Measurements from ENCODE around the gene KLRK1. TPM values are rescaled to one million over a fixed set of nuclear protein-coding genes. Genes with fewer than 3 reads are reported as not detected.

KLRK1 gene
- total and polyA plus RNA-seq, 2 of the 4 experiments (the other 2 are of a cell fraction): not detected

DNA sequence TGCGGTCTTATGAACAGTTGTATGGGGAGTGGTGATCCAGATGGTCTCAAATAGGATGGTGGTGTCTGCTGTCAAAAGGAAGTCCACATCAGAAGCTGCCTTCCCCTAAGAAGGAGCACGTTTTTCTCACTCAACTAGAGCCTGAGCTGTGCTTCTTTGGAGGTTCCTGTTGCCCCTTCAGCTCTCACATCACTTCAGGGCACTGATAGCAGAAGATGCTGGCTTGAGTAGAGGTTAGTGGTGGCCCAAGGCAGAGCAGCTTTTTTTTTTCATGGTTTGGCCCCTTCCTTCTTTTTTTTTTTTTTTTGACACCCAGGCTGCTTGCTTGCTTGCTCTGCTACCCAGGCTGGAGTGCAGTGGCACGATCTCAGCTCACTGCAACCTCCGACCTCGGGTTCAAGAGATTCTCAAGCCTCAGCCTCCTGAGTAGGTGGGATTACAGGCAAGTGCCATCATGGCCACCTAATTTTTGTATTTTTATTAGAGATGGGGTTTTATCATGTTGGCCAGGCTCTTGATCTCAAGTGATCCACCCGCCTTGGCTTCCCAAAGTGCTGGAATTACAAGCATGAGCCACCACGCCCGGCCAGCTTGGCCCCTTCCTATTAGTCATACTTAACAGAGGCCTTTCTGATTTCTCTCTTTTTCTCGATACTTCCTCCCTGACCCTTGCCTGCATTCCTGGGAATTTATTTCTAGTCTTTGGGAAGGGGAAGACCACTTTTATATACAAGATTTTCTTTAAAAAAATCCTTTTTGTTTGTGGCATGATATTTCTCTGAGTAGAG is 50.6 kb downstream of the KLRK1 start:
- Histone ChIP-seq H3K18ac (ENCODE audit: low read depth, low read length) (no peak overlapping the region), H4K5ac (ENCODE audit: low read depth, low read length) (no peak overlapping the region), H3K23ac (ENCODE audit: low read depth, low read length) (peak overlapping the region; percentile 59; the same call in 1 of the 2 replicates), H2AK5ac (ENCODE audit: low read depth, low read length) (no peak overlapping the region; the same call in 1 of the 2 replicates), H3K4me3 (ENCODE audit: insufficient read depth, low read depth, low read length) (no peak overlapping the region), H3K4ac (ENCODE audit: low read depth, low read length) (peak overlapping the region; percentile 27; the same call in 1 of the 2 replicates), H3K4me1 (ENCODE audit: control insufficient read depth, insufficient read depth, low read length) (no peaks in the 10 kb centered on the region), H2BK120ac (ENCODE audit: low read depth, low read length) (peak overlapping the region; percentile 60; the same call in 1 of the 2 replicates), H3K36me3 (ENCODE audit: control insufficient read depth, insufficient read depth, low read length) (no peaks in the 10 kb centered on the region), H3K4me2 (ENCODE audit: low read depth, low read length) (no peak overlapping the region), H3K9me3 (ENCODE audit: control insufficient read depth, insufficient read depth, low read length) (no peaks in the 10 kb centered on the region), H4K8ac (ENCODE audit: low read depth in 2 of 2, low read length in 2 of 2) (no peak overlapping the region), H2BK15ac (ENCODE audit: low read depth, low read length) (peak overlapping the region; percentile 50; the same call in 2 of the 3 replicates), H2BK20ac (ENCODE audit: low read depth, low read length) (no peak overlapping the region), H2AFZ (replicated peaks; ENCODE audit: low read length, poor library complexity) (no peak overlapping the region), H3K79me1 (ENCODE audit: low read depth in 1 of 2, low read length in 2 of 2) (no peaks in the 10 kb centered on the region), H3K27ac (ENCODE audit: insufficient read depth, low read length) (no peak overlapping the region), H3K9me1 (ENCODE audit: insufficient read depth, low read length) (no peaks in the 10 kb centered on the region), H3K56ac (ENCODE audit: extremely low read depth, insufficient read depth, low read length) (no peak overlapping the region; the same call in 1 of the 2 replicates), H2AK9ac (replicated peaks; ENCODE audit: low read depth, low read length, poor library complexity) (no peak overlapping the region), H3K9ac (ENCODE audit: low read depth, low read length) (no peak overlapping the region), H4K91ac (ENCODE audit: insufficient read depth, low read depth, low read length) (no peak overlapping the region), H4K20me1 (ENCODE audit: insufficient read depth, low read length) (no peaks in the 10 kb centered on the region), H3K14ac (replicated peaks; ENCODE audit: low read depth, low read length) (no peak overlapping the region; the same call in 1 of the 2 replicates), H3K27me3 (ENCODE audit: control insufficient read depth, insufficient read depth, low read length) (peaks cover 2% of the 10 kb centered on the region), H2BK5ac (ENCODE audit: low read depth, low read length, poor library complexity, severe bottlenecking) (no peak overlapping the region)
- dilution Hi-C loops (cut with HindIII; ENCODE audit: low sequenced_read_pairs, unreplicated experiment) (no loop called here), in situ Hi-C loops (cut with MboI; ENCODE audit: low sequenced_read_pairs) (no loop called here), intact Hi-C loops (cut with micrococcal nuclease) (no loop called here)
- TF ChIP-seq, protein P1, sequence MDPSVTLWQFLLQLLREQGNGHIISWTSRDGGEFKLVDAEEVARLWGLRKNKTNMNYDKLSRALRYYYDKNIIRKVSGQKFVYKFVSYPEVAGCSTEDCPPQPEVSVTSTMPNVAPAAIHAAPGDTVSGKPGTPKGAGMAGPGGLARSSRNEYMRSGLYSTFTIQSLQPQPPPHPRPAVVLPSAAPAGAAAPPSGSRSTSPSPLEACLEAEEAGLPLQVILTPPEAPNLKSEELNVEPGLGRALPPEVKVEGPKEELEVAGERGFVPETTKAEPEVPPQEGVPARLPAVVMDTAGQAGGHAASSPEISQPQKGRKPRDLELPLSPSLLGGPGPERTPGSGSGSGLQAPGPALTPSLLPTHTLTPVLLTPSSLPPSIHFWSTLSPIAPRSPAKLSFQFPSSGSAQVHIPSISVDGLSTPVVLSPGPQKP (IDR thresholded peaks at IDR 0.05; ENCODE audit: borderline replicate concordance, low read depth, low read length): no peak
- TF ChIP-seq CHD1 (IDR thresholded peaks at IDR 0.05; ENCODE audit: low read depth, low read length): no peak
- no peak for TF ChIP-seq RAD21 (IDR thresholded peaks at IDR 0.05; ENCODE audit: low read length)
- TF ChIP-seq MAFK (IDR thresholded peaks at IDR 0.05; ENCODE audit: low read depth, low read length): no peak
- no peak for TF ChIP-seq SMC3 (IDR thresholded peaks at IDR 0.05; ENCODE audit: low read depth, low read length)
- TF ChIP-seq MXI1 (IDR thresholded peaks at IDR 0.05; ENCODE audit: borderline replicate concordance, low read depth, low read length): no peak
- no peak for TF ChIP-seq FOS (IDR thresholded peaks at IDR 0.05; ENCODE audit: low read depth, low read length)
- TF ChIP-seq, protein P2, sequence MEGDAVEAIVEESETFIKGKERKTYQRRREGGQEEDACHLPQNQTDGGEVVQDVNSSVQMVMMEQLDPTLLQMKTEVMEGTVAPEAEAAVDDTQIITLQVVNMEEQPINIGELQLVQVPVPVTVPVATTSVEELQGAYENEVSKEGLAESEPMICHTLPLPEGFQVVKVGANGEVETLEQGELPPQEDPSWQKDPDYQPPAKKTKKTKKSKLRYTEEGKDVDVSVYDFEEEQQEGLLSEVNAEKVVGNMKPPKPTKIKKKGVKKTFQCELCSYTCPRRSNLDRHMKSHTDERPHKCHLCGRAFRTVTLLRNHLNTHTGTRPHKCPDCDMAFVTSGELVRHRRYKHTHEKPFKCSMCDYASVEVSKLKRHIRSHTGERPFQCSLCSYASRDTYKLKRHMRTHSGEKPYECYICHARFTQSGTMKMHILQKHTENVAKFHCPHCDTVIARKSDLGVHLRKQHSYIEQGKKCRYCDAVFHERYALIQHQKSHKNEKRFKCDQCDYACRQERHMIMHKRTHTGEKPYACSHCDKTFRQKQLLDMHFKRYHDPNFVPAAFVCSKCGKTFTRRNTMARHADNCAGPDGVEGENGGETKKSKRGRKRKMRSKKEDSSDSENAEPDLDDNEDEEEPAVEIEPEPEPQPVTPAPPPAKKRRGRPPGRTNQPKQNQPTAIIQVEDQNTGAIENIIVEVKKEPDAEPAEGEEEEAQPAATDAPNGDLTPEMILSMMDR (conservative IDR thresholded peaks at IDR 0.05; ENCODE audit: low read depth, low read length): no peak
- no peak for TF ChIP-seq RFX5 (IDR thresholded peaks at IDR 0.05; ENCODE audit: low read depth, low read length)
- no peak for TF ChIP-seq USF2 (IDR thresholded peaks at IDR 0.05; ENCODE audit: low read depth, low read length)
- no peak for TF ChIP-seq NFE2L2 (IDR thresholded peaks at IDR 0.05; ENCODE audit: low read depth, low read length)
- no peak for TF ChIP-seq RCOR1 (IDR thresholded peaks at IDR 0.05; ENCODE audit: insufficient replicate concordance, low read length)
- ATAC-seq (ENCODE audit: low read depth) (no peak), DNase-seq (no peak)
- BruUV-seq (replicated peaks): no TSS peak
- ChIA-PET CTCF (no interaction called here), POLR2A (ENCODE audit: unreplicated experiment) (interaction anchor here (0.6 kb wide), 1 partner anchor 98 kb away, joined by 3 read pairs; no protein-coding TSS in a partner anchor)
- WGBS, 2 experiments (ENCODE audit: extremely low coverage in 2 of 2, insufficient read length in 1 of 2): 81% methylated on average over 3 of the region's 9 CpGs; no CpG with 5 or more reads in 1 of the 2 experiments
